ENCODE results near the gene CATSPERE. TPM values are rescaled to one million over a fixed set of nuclear protein-coding genes. Genes with fewer than 3 reads are reported as not detected.
A peak's percentile ranks its signal among the peaks of the same experiment; 100 is the strongest.

The CATSPERE gene
- total and polyA plus RNA-seq, 9 of the 15 experiments (the other 6 are each of a cell fraction or from before 2014, with no cell fraction given) = 0.06 to 0.16 (median 0.09) TPM; not detected in 3

GRCh38 chr1:244439391-244440032 lies 21.6 kb upstream of the CATSPERE start (continued):
- no peak for TF ChIP-seq CGGBP1 (CRISPR knock-in tag; IDR thresholded peaks at IDR 0.05)
- no peak for TF ChIP-seq NELFE (IDR thresholded peaks at IDR 0.05; ENCODE audit: insufficient read depth, insufficient read length)
- no peak for TF ChIP-seq TFAM (CRISPR knock-in tag; conservative IDR thresholded peaks at IDR 0.05)
- no peak for TF ChIP-seq ZFP36 (IDR thresholded peaks at IDR 0.05; ENCODE audit: low read depth, low read length, partially characterized antibody)
- no peak for TF ChIP-seq PRDM10 (IDR thresholded peaks at IDR 0.05; ENCODE audit: partially characterized antibody)
- no peak for TF ChIP-seq CTCF (IDR thresholded peaks at IDR 0.05 in 2 of 3, conservative IDR thresholded peaks at IDR 0.05 in 1 of 3; ENCODE audit: insufficient read depth in 2 of 3, low read depth in 1 of 3, low read length in 3 of 3)
- no peak for TF ChIP-seq RFX5 (IDR thresholded peaks at IDR 0.05; ENCODE audit: low read depth, low read length)
- TF ChIP-seq ZNF274 (IDR thresholded peaks at IDR 0.05; ENCODE audit: borderline replicate concordance, low read depth, low read length) = no peak
- no peak for TF ChIP-seq CHD2 (IDR thresholded peaks at IDR 0.05; ENCODE audit: low read depth, low read length)
- TF ChIP-seq KLF16 (IDR thresholded peaks at IDR 0.05) = no peak
- TF ChIP-seq ZNF347 (CRISPR knock-in tag; IDR thresholded peaks at IDR 0.05; ENCODE audit: low read depth) = no peak
- 0 out of 2 replicates have a peak, but pooled peaks have one; percentile 15 for TF ChIP-seq POLR2AphosphoS5 (IDR thresholded peaks at IDR 0.05; ENCODE audit: control insufficient read depth, insufficient read depth, low read depth, low read length)
- TF ChIP-seq SMAD4 (CRISPR knock-in tag; conservative IDR thresholded peaks at IDR 0.05) = no peak
- TF ChIP-seq CAMTA2 (CRISPR knock-in tag; conservative IDR thresholded peaks at IDR 0.05) = no peak
- no peak for TF ChIP-seq E2F4 (CRISPR knock-in tag; IDR thresholded peaks at IDR 0.05; ENCODE audit: low read depth)
- peak in 1 of 2 experiments; percentile 15; a peak in 1 of 4 replicates for TF ChIP-seq NRF1 (conservative IDR thresholded peaks at IDR 0.05 in 1 of 2, IDR thresholded peaks at IDR 0.05 in 1 of 2)
- TF ChIP-seq HIVEP1 (CRISPR knock-in tag; IDR thresholded peaks at IDR 0.05) = no peak
- TF ChIP-seq HDAC6 (IDR thresholded peaks at IDR 0.05; ENCODE audit: low read depth, low read length) = no peak
- no peak for TF ChIP-seq KHSRP (IDR thresholded peaks at IDR 0.05)
- TF ChIP-seq ZNF12 (CRISPR knock-in tag; IDR thresholded peaks at IDR 0.05) = no peak
- no peak for TF ChIP-seq ZC3H8 (IDR thresholded peaks at IDR 0.05)
- TF ChIP-seq MYBL2 (IDR thresholded peaks at IDR 0.05; ENCODE audit: low read depth) = no peak
- TF ChIP-seq MYBL2 (CRISPR knock-in tag; IDR thresholded peaks at IDR 0.05; ENCODE audit: borderline replicate concordance) = no peak
